Activated CD8-positive, alpha-beta T cell treated with anti-CD3 and anti-CD28 coated beads, Interleukin-2, amount 10 ng/mL, durations not matched to agents 7 days and 5 days (primary cell): ENCODE data around the gene RAB27B. TPM values are rescaled to one million over a fixed set of nuclear protein-coding genes. Genes with fewer than 3 reads are reported as not detected.

Source experiments
- ATAC-seq: fragments of 150-1000 bp; cut with Tn5 transposase; one replicate; pipeline ENCODE4 v1.10.0; 2021; ENCODE audit warnings: moderate library complexity
- CTCF ChIA-PET: fragments of 350-600 bp; sonication (Branson Sonifier 250); formaldehyde crosslinking; loops from one replicate; lab custom pipeline; 2021; ENCODE audit warnings: antibody characterized with exemption; lab: Charles Lee
- POLR2A ChIA-PET: fragments of 350-600 bp; sonication (Branson Sonifier 250); formaldehyde crosslinking; loops from one replicate; lab custom pipeline; 2021; ENCODE audit warnings: antibody characterized with exemption; lab: Charles Lee
- DNase-seq: peaks from one replicate; pipeline ENCODE4 v3.0.0-alpha.2; 2020
- H3K27ac Mint-ChIP-seq: one replicate; pipeline ENCODE4 v1.8.0; 2021; ENCODE audit warnings: mild to moderate bottlenecking, mixed read lengths
- H3K27me3 Mint-ChIP-seq: one replicate; pipeline ENCODE4 v1.8.0; 2021; ENCODE audit warnings: low read depth, mixed read lengths
- H3K36me3 Mint-ChIP-seq: one replicate; pipeline ENCODE4 v1.8.0; 2021; ENCODE audit warnings: low read depth, mixed read lengths
- H3K4me1 Mint-ChIP-seq: one replicate; pipeline ENCODE4 v1.8.0; 2021; ENCODE audit warnings: low read depth, mixed read lengths
- H3K4me3 Mint-ChIP-seq: one replicate; pipeline ENCODE4 v1.8.0; 2021; ENCODE audit warnings: mild to moderate bottlenecking, mixed read lengths
- H3K9me3 Mint-ChIP-seq: one replicate; pipeline ENCODE4 v1.8.0; 2022; ENCODE audit warnings: mixed read lengths; ENCODE audit not compliant: insufficient read depth
- total RNA-seq, 2 experiments: library from RNA; stranded (reverse); gene quantifications; one replicate each; pipeline ENCODE4 v1.2.3, GENCODE V29; 2021

RAB27B gene
- total RNA-seq, 2 experiments from 2014 or later: 1.7 to 2.0 TPM

GRCh38 chr18:54875063-54875462 is 46.8 kb downstream of the RAB27B start:
- DNase-seq (no peak), ATAC-seq (no peak)
- POLR2A ChIA-PET: no interaction called here
- H3K27me3 Mint-ChIP-seq: peaks cover 3% of the 10 kb centered on the region
- CTCF ChIA-PET: no interaction called here
- H3K4me3 Mint-ChIP-seq: no peak overlapping the region
- no peak overlapping the region for H3K27ac Mint-ChIP-seq
- peaks cover 6% of the 10 kb centered on the region for H3K4me1 Mint-ChIP-seq
- H3K9me3 Mint-ChIP-seq: no peaks in the 10 kb centered on the region
- no peaks in the 10 kb centered on the region for H3K36me3 Mint-ChIP-seq

- H3K27me3 Mint-ChIP-seq: no peaks in the 10 kb centered on the region
- peaks cover 6% of the 10 kb centered on the region for H3K4me1 Mint-ChIP-seq
- H3K9me3 Mint-ChIP-seq: no peaks in the 10 kb centered on the region
- DNase-seq (no peak), ATAC-seq (no peak)
- no peak overlapping the region for H3K4me3 Mint-ChIP-seq
- ChIA-PET CTCF (no interaction called here), POLR2A (no interaction called here)
- no peak overlapping the region for H3K27ac Mint-ChIP-seq
- H3K36me3 Mint-ChIP-seq: no peaks in the 10 kb centered on the region
Observed at GRCh38 chr18:54877076-54877475, 48.8 kb downstream of the RAB27B start.

GRCh38 chr18:54878159-54878622 is 49.9 kb downstream of the RAB27B start:
- CTCF ChIA-PET: no interaction called here
- Mint-ChIP-seq H3K27me3 (no peaks in the 10 kb centered on the region), H3K36me3 (no peaks in the 10 kb centered on the region), H3K27ac (no peak overlapping the region), H3K4me3 (no peak overlapping the region), H3K9me3 (no peaks in the 10 kb centered on the region), H3K4me1 (peaks cover 3% of the 10 kb centered on the region)
- DNase-seq (no peak), ATAC-seq (no peak)
- POLR2A ChIA-PET: no interaction called here

GRCh38 chr18:54878659-54879358 is 50.5 kb downstream of the RAB27B start:
- Mint-ChIP-seq H3K4me3 (no peak overlapping the region), H3K27me3 (no peaks in the 10 kb centered on the region), H3K4me1 (no peaks in the 10 kb centered on the region), H3K9me3 (no peaks in the 10 kb centered on the region), H3K36me3 (no peaks in the 10 kb centered on the region), H3K27ac (no peak overlapping the region)
- ATAC-seq (no peak), DNase-seq (no peak)
- POLR2A ChIA-PET: no interaction called here
- CTCF ChIA-PET: no interaction called here

GRCh38 chr18:54879691-54880090 is 51.4 kb downstream of the RAB27B start:
- Mint-ChIP-seq H3K4me3 (no peak overlapping the region), H3K27ac (no peak overlapping the region), H3K4me1 (no peaks in the 10 kb centered on the region), H3K27me3 (no peaks in the 10 kb centered on the region), H3K9me3 (no peaks in the 10 kb centered on the region), H3K36me3 (no peaks in the 10 kb centered on the region)
- POLR2A ChIA-PET: no interaction called here
- DNase-seq (no peak), ATAC-seq (no peak)
- CTCF ChIA-PET: no interaction called here

- H3K27me3 Mint-ChIP-seq: no peaks in the 10 kb centered on the region
Observed at GRCh38 chr18:54880395-54881105, 52.3 kb downstream of the RAB27B start.

GRCh38 chr18:54881229-54881768 is 53.0 kb downstream of the RAB27B start:
- no peaks in the 10 kb centered on the region for H3K9me3 Mint-ChIP-seq

More at GRCh38 chr18:54880395-54881105, 52.3 kb downstream of the RAB27B start:
- Mint-ChIP-seq H3K4me1 (no peaks in the 10 kb centered on the region), H3K27ac (no peak overlapping the region), H3K4me3 (no peak overlapping the region), H3K9me3 (no peaks in the 10 kb centered on the region), H3K36me3 (no peaks in the 10 kb centered on the region)
- ChIA-PET POLR2A (no interaction called here), CTCF (no interaction called here)
- ATAC-seq: no peak
- DNase-seq: no peak

GRCh38 chr18:54882318-54882717 is 54.0 kb downstream of the RAB27B start:
- H3K9me3 Mint-ChIP-seq: no peaks in the 10 kb centered on the region
- no peaks in the 10 kb centered on the region for H3K36me3 Mint-ChIP-seq
- ChIA-PET CTCF (no interaction called here), POLR2A (no interaction called here)
- no peaks in the 10 kb centered on the region for H3K4me1 Mint-ChIP-seq
- DNase-seq (no peak), ATAC-seq (no peak)
- no peaks in the 10 kb centered on the region for H3K27me3 Mint-ChIP-seq
- H3K27ac Mint-ChIP-seq: no peak overlapping the region
- no peak overlapping the region for H3K4me3 Mint-ChIP-seq

More at GRCh38 chr18:54881229-54881768, 53.0 kb downstream of the RAB27B start:
- H3K27me3 Mint-ChIP-seq: no peaks in the 10 kb centered on the region
- CTCF ChIA-PET: no interaction called here
- POLR2A ChIA-PET: no interaction called here
- H3K36me3 Mint-ChIP-seq: no peaks in the 10 kb centered on the region
- H3K4me1 Mint-ChIP-seq: no peaks in the 10 kb centered on the region
- no peak overlapping the region for H3K27ac Mint-ChIP-seq
- DNase-seq (no peak), ATAC-seq (no peak)
- no peak overlapping the region for H3K4me3 Mint-ChIP-seq

GRCh38 chr18:54883816-54884604 is 55.7 kb downstream of the RAB27B start:
- DNase-seq (no peak), ATAC-seq (no peak)
- CTCF ChIA-PET: no interaction called here
- no peaks in the 10 kb centered on the region for H3K36me3 Mint-ChIP-seq
- no peak overlapping the region for H3K27ac Mint-ChIP-seq
- H3K4me1 Mint-ChIP-seq: no peaks in the 10 kb centered on the region
- H3K4me3 Mint-ChIP-seq: no peak overlapping the region
- POLR2A ChIA-PET: no interaction called here
- H3K9me3 Mint-ChIP-seq: no peaks in the 10 kb centered on the region
- H3K27me3 Mint-ChIP-seq: no peaks in the 10 kb centered on the region

GRCh38 chr18:54888378-54888777 is 60.1 kb downstream of the RAB27B start:
- no peak for DNase-seq
- H3K36me3 Mint-ChIP-seq: no peaks in the 10 kb centered on the region
- no peaks in the 10 kb centered on the region for H3K4me1 Mint-ChIP-seq
- ChIA-PET CTCF (no interaction called here), POLR2A (no interaction called here)
- H3K27me3 Mint-ChIP-seq: no peaks in the 10 kb centered on the region
- ATAC-seq: no peak
- no peaks in the 10 kb centered on the region for H3K9me3 Mint-ChIP-seq
- no peak overlapping the region for H3K27ac Mint-ChIP-seq
- H3K4me3 Mint-ChIP-seq: no peak overlapping the region

GRCh38 chr18:54888933-54889332 is 60.7 kb downstream of the RAB27B start:
- no peak for DNase-seq
- H3K4me3 Mint-ChIP-seq: no peak overlapping the region
- no peak for ATAC-seq
- POLR2A ChIA-PET: no interaction called here
- CTCF ChIA-PET: no interaction called here
- no peak overlapping the region for H3K27ac Mint-ChIP-seq
- H3K27me3 Mint-ChIP-seq: no peaks in the 10 kb centered on the region
- H3K9me3 Mint-ChIP-seq: no peaks in the 10 kb centered on the region
- H3K4me1 Mint-ChIP-seq: no peaks in the 10 kb centered on the region
- H3K36me3 Mint-ChIP-seq: no peaks in the 10 kb centered on the region

- no peaks in the 10 kb centered on the region for H3K36me3 Mint-ChIP-seq
- no peak overlapping the region for H3K4me3 Mint-ChIP-seq
- no peak for ATAC-seq
- no peaks in the 10 kb centered on the region for H3K9me3 Mint-ChIP-seq
- POLR2A ChIA-PET: no interaction called here
- H3K27ac Mint-ChIP-seq: no peak overlapping the region
- no peaks in the 10 kb centered on the region for H3K4me1 Mint-ChIP-seq
- H3K27me3 Mint-ChIP-seq: peaks cover 4% of the 10 kb centered on the region
- no peak for DNase-seq
- CTCF ChIA-PET: no interaction called here
Observed at GRCh38 chr18:54899500-54899899, 71.2 kb downstream of the RAB27B start.
